T-helper 17 cell (primary cell): ENCODE results near the gene CCDC192. TPM values are rescaled to one million over a fixed set of nuclear protein-coding genes. Genes with fewer than 3 reads are reported as not detected.
"Not testable (repeated sequence)": the region's sequence is repeated elsewhere in the genome, so short reads cannot be mapped to it uniquely, and the experiment has no call there.

Experiments used
- ATAC-seq: fragments of 150-1000 bp; cut with Tn5 transposase; 2 replicates; pipeline ENCODE4 v1.10.0; 2021; ENCODE audit warnings: mild to moderate bottlenecking, moderate library complexity
- DNase-seq, 3 donors: peaks; one replicate each; pipeline versions ENCODE4 v3.0.0 to v3.0.0-alpha.2; 2020 to 2021
- H3K9me3 ChIP-seq: one replicate; pipeline ENCODE4 v1.7.0; 2013; ENCODE audit warnings: low read length, mild to moderate bottlenecking; ENCODE audit not compliant: control insufficient read depth, poor library complexity, severe bottlenecking
- H3K27ac Mint-ChIP-seq: one replicate; pipeline ENCODE4 v1.8.0; 2022; ENCODE audit warnings: mild to moderate bottlenecking, moderate library complexity, mixed read lengths
- H3K27me3 Mint-ChIP-seq: one replicate; pipeline ENCODE4 v1.8.0; 2022; ENCODE audit warnings: mixed read lengths
- H3K36me3 Mint-ChIP-seq: one replicate; pipeline ENCODE4 v1.8.0; 2022; ENCODE audit warnings: low read depth, mixed read lengths
- H3K4me1 Mint-ChIP-seq: one replicate; pipeline ENCODE4 v1.8.0; 2022; ENCODE audit warnings: mild to moderate bottlenecking, mixed read lengths
- H3K4me3 Mint-ChIP-seq: one replicate; pipeline ENCODE4 v1.8.0; 2022; ENCODE audit warnings: mild to moderate bottlenecking, moderate library complexity, mixed read lengths
- total RNA-seq, 4 donors: library from RNA in 2 of 4; stranded (reverse) in 2 of 4; gene quantifications; one replicate each; pipeline ENCODE4 v1.2.3 and lab custom pipeline; 2022 to 2026

Gene CCDC192, protein sequence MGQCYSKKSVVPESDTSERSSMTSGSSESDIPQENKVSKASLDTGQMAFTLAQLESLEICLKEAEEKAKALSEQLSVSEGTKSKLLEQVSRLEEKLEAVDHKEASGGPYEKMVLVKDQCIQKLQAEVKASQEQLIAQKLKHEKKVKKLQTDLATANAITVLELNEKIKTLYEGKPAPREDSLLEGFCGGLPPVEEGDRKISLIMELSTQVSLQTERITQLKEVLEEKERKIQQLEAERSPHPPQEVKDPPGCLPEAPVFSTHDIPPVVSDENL
- under 1 TPM in 1 of 2 donors, not detected in 1; 0.45 TPM for total RNA-seq
- total RNA-seq (lab: John Stamatoyannopoulos, UW): 0 to 0.15 reads per million in 2 donors

DNA sequence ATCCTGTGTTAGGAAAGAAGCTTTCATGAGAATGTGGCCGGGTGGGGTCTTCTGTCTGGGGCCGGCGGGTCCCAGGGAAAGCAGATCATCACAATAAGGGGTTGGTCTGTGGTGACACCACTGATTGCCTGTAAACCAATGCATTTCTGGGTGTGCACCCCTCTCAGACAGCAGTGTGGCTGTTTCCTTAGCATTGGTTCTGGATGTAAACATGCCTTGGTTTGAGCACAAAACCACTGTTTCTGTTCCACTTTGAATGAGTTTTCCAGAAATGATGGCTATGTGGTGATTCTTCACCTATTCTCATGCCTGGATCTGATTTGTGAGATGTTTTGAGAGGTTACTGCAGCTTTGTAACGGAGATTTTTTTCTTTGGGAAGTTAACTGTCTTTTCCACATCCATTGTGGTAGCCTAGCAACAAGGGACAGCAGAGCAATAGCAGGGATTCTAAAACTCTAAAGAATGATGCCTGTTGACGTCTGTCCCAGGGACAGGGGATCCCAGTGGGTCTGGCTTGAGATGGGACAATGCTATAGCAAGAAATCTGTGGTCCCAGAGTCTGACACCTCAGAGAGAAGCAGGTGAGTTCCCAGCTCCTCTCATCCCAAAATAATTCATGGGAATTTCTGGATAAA is at the start of gene CCDC192:
Gene CCDC192 (plus strand): TSS at position 466 of the 636 bp plus-strand sequence. CDS start 55 bp downstream, at position 521.
- no peak within 1 kb of the TSS for H3K27ac Mint-ChIP-seq
- no peak within 1 kb of the TSS for H3K4me3 Mint-ChIP-seq
- H3K4me1 Mint-ChIP-seq: no peaks in the 10 kb centered on the region
- no peak for DNase-seq
- no peak for ATAC-seq
- no peaks in the 10 kb centered on the region for H3K36me3 Mint-ChIP-seq
- peaks cover 17% of the 10 kb centered on the region for H3K27me3 Mint-ChIP-seq
- H3K9me3 ChIP-seq: no peaks in the 10 kb centered on the region

DNA sequence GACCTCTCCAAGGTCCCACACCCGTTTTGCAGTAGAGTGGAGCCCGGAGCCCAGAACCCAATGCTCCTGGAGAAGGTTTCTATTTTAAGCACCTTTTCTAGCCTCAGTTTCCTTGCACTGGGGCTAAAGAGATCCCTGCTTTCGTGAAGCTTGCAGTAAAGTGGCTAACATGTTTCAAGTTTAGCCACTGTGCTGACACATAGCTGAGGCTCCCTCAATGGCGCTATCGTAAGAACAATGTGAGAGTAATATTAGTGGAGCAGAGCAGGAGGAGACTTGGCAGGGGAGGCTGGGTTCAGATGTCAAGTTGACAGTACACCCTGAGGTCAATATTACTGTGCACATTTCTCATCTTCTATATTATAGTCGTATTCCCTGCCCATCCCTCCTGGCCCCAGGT is 46.4 kb upstream of the CCDC192 start:
- DNase-seq: no peak
- Mint-ChIP-seq H3K4me1 (no peaks in the 10 kb centered on the region), H3K27ac (no peak overlapping the region), H3K36me3 (no peaks in the 10 kb centered on the region), H3K27me3 (peaks cover 33% of the 10 kb centered on the region), H3K4me3 (no peak overlapping the region)
- ATAC-seq: no peak
- H3K9me3 ChIP-seq: no peaks in the 10 kb centered on the region

DNA sequence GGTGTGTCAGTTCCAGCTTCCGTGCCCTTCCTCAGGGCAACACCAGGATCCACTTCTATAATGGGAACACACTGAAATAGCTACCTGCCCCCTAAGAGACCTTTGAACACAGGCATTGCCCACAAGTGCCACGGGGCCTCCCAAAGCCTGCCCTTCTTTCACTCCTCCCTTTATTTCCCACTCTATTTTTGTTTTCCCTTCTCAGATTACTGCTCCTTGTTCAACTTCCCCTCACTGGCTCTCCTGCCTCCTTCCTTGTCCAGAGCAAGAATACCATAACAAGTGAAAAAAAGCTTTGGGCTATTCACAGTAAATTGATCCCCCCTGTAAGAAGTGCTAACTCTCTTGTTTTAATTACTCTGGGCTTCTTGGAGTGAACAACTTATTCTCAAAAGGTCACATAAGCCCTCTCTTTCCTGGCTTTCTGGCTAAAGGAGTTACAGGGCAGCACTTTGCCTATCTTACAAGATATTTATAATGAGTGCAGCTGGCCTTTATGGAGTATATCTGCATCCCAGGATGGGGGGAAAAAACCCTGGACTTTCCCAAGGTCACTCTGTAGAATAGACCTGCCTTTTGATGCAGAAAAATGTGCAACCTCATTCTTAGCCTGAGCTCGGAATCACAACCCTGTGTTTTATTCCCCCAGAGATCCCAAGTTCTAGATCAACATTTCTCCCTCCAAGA is 43.0 kb upstream of the CCDC192 start:
- Mint-ChIP-seq H3K4me1 (no peaks in the 10 kb centered on the region), H3K36me3 (no peaks in the 10 kb centered on the region), H3K4me3 (no peak overlapping the region), H3K27ac (no peak overlapping the region), H3K27me3 (peaks cover 23% of the 10 kb centered on the region)
- ATAC-seq (no peak), DNase-seq (no peak)
- H3K9me3 ChIP-seq: no peaks in the 10 kb centered on the region

DNA sequence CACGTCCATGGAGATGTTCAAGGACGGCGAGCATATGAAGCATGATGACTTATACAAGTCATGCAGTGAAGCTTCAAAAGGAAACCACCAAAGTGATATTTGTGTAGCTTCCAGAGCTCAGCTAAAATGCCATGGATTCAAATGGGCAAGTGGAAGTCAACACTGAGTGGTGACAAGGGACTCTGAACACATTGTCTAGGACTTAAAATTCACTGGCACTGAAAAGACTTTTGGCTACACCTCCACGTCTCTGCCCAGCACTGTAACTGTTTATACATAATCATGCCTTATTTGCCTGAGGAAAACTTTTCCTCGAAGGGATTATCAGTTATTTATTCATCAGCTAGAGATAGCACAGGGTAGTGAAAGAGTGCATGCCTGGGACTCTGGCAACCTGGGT is 39.1 kb upstream of the CCDC192 start:
- H3K4me3 Mint-ChIP-seq: no peak overlapping the region

DNA sequence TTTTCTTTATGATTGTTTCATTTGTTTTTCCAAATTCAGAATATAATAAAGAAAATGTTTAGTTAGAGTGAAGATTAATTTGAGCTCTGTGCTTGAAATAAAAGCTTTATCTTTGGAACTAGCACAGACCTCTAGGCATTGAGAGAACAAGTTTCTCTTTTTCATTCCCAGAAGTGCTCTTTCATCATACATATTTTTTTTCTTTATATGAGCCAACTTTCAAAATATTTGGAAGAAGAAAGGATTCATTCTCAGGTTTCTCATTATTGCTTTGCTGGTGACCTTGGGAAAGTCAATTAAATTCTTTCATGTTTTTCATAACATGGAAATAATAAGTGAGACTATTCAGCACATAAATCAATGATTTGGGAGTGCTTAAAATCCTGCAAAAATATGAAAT is 37.5 kb upstream of the CCDC192 start:
- H3K27me3 Mint-ChIP-seq: peaks cover 11% of the 10 kb centered on the region
- H3K36me3 Mint-ChIP-seq: no peaks in the 10 kb centered on the region
- no peak for ATAC-seq
- no peak for DNase-seq
- H3K4me1 Mint-ChIP-seq: no peaks in the 10 kb centered on the region
- H3K4me3 Mint-ChIP-seq: no peak overlapping the region
- H3K27ac Mint-ChIP-seq: no peak overlapping the region
- no peaks in the 10 kb centered on the region for H3K9me3 ChIP-seq

More for the DNA sequence above, 39.1 kb upstream of the CCDC192 start:
- DNase-seq: no peak
- Mint-ChIP-seq H3K36me3 (no peaks in the 10 kb centered on the region), H3K4me1 (no peaks in the 10 kb centered on the region), H3K27ac (no peak overlapping the region), H3K27me3 (peaks cover 16% of the 10 kb centered on the region)
- H3K9me3 ChIP-seq: no peaks in the 10 kb centered on the region
- ATAC-seq: no peak

DNA sequence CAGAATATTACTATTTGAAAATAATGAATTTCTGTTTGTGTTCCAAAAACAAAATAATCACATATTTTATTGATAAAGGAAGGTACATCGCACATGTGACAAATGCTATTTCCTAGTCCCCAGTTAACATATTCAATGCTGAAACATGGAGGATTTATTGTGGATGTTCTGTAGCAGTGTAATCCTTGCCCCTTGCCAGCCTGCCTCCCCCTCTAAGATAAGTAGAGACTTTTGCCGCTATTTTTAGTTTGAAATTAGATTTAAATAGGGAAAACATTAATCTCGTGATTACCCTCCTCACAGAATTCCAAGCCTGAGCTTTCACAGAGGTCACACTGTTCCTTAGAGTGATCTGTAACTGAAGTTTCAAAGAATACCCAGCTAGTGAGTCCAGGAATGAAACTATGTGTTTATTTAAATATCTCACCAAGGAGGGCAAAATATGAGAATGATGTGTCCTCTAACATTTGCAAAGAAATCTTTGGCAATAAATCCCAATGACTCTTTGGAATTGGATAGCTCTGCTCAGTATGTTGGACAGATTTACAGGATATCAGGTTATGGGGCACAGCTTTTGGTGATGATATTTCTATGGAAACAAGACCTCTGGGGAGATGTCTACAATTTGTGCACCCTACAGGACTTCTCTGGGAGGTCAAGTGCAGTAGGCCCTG is 37.0 kb upstream of the CCDC192 start:
- no peak overlapping the region for H3K4me3 Mint-ChIP-seq
- no peaks in the 10 kb centered on the region for H3K4me1 Mint-ChIP-seq
- H3K36me3 Mint-ChIP-seq: no peaks in the 10 kb centered on the region
- peaks cover 11% of the 10 kb centered on the region for H3K27me3 Mint-ChIP-seq
- H3K27ac Mint-ChIP-seq: no peak overlapping the region
- no peak for ATAC-seq
- DNase-seq: no peak
- H3K9me3 ChIP-seq: no peaks in the 10 kb centered on the region

DNA sequence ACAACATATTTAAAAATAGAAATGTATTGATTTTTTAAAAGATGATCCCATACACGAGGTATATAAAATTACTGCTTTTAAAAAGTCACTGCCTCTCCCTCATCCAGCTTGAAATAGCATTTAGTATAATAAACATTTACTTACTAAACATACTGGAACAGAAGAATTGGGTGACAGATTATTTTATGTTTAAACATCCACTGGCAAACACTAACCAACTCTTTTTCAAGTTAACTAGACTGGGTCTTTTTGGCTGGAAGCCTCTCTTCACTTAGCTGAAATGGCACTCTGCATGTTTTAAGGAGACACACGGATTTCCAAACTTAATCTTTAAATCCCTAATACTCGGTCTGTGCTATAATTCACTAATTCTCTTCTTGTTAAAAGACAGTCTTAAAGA is 35.3 kb upstream of the CCDC192 start:
- ATAC-seq (no peak), DNase-seq (no peak)
- H3K4me1 Mint-ChIP-seq: no peaks in the 10 kb centered on the region
- no peaks in the 10 kb centered on the region for H3K36me3 Mint-ChIP-seq
- no peak overlapping the region for H3K4me3 Mint-ChIP-seq
- H3K9me3 ChIP-seq: no peaks in the 10 kb centered on the region
- peaks cover 11% of the 10 kb centered on the region for H3K27me3 Mint-ChIP-seq
- no peak overlapping the region for H3K27ac Mint-ChIP-seq

DNA sequence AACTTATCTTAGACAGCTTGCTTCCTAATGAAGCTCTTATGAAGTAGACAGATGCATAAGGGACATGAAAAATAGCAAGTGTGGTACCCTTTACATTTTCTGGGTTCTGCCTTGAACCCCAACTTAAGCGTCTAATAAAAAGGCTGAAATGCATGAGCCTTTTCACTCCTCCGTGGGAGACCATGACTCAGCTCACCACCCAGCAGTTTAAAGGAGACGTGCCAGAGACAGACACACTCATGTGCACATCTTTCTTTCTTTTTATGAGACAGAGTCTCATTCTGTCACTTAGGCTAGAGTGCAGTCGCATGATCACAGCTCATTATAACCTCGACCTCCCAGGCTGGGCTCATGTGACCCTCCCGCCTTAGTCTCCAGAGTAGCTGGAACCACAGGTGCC is 32.0 kb upstream of the CCDC192 start:
- H3K27ac Mint-ChIP-seq: no peak overlapping the region
- no peaks in the 10 kb centered on the region for H3K9me3 ChIP-seq
- H3K27me3 Mint-ChIP-seq: peaks cover 6% of the 10 kb centered on the region
- H3K36me3 Mint-ChIP-seq: no peaks in the 10 kb centered on the region
- no peak overlapping the region for H3K4me3 Mint-ChIP-seq
- DNase-seq (no peak), ATAC-seq (no peak)
- no peaks in the 10 kb centered on the region for H3K4me1 Mint-ChIP-seq

DNA sequence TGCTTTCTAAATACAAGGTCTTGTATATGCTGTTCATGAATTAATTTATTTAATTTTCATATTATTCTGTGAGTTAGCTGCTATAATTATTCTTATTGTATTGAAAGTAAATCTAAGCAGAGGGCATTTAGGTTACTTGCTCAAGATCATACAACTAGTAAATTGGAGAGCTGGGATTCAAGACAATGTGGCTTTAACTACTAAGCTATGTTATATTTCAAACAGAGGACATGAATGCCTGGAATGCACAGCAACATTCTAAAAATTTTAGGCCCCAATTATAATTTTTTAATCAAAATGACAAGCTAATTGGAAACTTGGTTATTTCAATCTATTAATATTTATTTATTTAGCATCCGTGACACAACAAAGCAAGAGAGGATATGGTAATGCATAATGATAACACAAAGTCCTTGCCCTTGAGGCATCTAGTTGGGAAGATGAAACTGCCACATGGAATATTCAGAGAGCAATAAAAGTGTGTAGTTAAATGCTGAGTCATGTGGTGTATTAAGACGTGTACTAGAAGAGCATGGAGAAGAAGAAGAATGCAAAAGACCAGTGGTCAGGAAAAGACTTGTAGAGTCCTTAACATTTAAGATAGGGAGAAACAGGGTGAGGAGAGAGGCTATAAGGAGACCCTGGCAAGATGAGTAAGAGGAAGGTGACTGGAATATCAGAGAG is 29.9 kb upstream of the CCDC192 start:
- H3K27me3 Mint-ChIP-seq: peaks cover 4% of the 10 kb centered on the region
- H3K27ac Mint-ChIP-seq: no peak overlapping the region
- H3K4me1 Mint-ChIP-seq: no peaks in the 10 kb centered on the region
- no peak overlapping the region for H3K4me3 Mint-ChIP-seq
- ATAC-seq: no peak
- H3K36me3 Mint-ChIP-seq: no peaks in the 10 kb centered on the region
- no peaks in the 10 kb centered on the region for H3K9me3 ChIP-seq
- DNase-seq: no peak

DNA sequence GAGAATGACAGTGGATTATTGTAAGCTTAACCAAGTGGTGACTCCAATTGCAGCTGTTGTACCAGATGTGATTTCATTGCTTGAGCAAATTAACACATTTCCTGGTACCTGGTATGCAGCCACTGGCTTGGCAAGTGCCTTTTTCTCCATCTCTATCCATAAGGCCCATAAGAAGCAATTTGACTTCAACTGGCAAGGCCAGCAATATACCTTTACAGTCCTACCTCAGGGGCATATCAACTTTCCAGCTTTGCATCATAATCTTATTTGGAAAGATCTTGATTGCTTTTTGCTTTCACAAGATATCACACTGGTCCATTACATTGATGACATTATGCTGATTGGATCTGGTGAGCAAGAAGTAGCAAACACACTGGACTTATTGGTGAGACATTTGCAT is 26.2 kb upstream of the CCDC192 start:
- H3K4me1 Mint-ChIP-seq, H3K27me3 Mint-ChIP-seq, H3K36me3 Mint-ChIP-seq, ATAC-seq, DNase-seq, H3K4me3 Mint-ChIP-seq, H3K27ac Mint-ChIP-seq, H3K9me3 ChIP-seq: not testable (repeated sequence)

DNA sequence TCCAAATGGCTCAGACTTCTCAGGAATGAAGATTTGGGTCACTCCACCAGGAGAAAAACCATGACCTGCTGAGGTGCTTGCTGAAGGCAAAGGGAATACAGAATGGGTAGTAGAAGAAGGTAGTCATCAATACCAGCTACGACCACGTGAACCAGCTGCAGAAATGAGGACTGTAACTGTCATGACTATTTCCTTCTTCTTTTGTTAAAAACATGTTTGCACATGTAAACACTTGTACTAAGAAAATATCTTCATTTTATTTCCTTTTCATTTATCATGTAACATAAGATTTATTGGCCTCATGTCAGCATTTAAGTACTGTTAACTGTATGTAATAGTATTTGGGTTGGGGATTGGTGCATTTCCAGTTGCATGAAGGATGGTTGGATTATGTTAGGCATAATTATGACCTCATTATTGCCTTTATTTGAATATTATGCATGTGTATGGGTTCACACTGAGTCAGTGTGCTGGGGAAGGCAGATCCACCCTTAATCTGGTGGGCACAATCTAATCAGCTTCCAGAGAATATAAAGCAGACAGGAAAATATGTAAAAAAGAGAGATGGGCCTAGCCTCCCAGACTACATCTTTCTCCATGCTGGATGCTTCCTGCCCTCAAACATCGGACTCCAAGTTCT is 23.4 kb upstream of the CCDC192 start:
- not testable (repeated sequence) for H3K4me3 Mint-ChIP-seq, H3K4me1 Mint-ChIP-seq, DNase-seq, H3K9me3 ChIP-seq, H3K27ac Mint-ChIP-seq, H3K27me3 Mint-ChIP-seq, H3K36me3 Mint-ChIP-seq, ATAC-seq

DNA sequence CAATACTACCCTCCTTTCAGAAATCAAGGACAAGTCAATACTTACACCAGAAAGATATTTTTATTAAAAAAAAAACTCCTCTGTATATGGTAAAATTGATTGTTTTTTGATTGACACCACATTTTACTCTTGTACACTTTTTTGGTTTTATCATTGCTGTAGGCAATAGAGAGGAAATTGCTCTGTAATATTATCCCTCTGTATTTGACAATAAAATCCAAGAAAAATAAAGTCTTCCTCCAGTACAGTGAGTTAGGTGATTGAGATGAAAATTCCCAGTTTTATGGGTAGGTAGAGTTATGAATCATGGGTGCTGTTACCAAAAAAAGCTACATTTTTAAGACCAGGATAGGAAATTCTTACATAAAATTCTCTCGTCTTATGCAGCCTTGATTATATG is 22.6 kb upstream of the CCDC192 start:
- Mint-ChIP-seq H3K27ac (no peak overlapping the region), H3K4me1 (no peaks in the 10 kb centered on the region), H3K4me3 (no peak overlapping the region), H3K27me3 (no peaks in the 10 kb centered on the region), H3K36me3 (no peaks in the 10 kb centered on the region)
- ATAC-seq (no peak), DNase-seq (no peak)
- no peaks in the 10 kb centered on the region for H3K9me3 ChIP-seq
